HG02798 (cell line): Measurements from ENCODE around the gene CTPS1.
A peak's percentile ranks its signal among the peaks of the same experiment; 100 is the strongest.

Experiments
- ATAC-seq: cut with Tn5 transposase; IDR thresholded peaks from one replicate; pipeline ENCODE4 v1.9.1; 2021; ENCODE audit warnings: mild to moderate bottlenecking; ENCODE audit not compliant: unreplicated experiment, poor library complexity

Gene CTPS1

DNA sequence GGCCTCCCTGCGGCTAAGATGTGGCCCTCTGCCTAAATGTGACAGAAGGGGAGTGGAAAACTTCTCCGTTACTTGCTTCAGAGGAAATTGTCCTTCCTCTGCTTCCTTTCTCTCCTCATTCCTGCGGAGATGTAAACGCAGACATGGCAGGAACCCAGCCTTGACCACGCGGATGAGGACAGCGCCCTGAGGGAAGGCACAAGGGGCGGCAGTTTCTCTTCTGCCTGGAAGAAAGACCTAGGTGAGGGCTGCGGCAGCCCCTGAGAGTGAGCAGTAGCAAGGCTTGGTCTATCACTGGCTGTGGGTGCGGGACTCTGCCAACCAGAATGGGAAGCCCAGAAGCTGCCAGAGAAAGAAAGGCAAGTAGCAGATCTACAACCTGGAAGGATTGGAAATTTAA is 14.0 kb upstream of the CTPS1 start:
- no peak for ATAC-seq

DNA sequence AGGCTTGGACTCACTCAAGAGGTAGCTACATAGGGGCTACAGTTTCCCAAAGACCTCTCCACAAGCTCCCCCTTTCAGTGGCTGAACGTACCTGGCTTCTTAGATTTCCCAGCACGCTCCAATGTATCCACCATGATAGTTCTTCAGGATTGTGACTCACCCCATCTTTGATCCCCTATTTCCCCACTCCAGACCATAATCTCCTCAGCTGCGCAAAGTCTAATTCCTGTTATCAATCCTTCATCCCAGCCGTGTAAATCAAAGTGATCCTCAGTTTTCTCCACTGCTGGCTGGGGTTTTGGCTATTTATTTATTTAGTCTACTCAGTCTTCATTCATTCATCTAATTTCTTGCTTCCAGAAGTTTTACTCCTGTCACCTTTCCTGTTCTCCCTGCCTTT is 13.1 kb upstream of the CTPS1 start:
- no peak for ATAC-seq

DNA sequence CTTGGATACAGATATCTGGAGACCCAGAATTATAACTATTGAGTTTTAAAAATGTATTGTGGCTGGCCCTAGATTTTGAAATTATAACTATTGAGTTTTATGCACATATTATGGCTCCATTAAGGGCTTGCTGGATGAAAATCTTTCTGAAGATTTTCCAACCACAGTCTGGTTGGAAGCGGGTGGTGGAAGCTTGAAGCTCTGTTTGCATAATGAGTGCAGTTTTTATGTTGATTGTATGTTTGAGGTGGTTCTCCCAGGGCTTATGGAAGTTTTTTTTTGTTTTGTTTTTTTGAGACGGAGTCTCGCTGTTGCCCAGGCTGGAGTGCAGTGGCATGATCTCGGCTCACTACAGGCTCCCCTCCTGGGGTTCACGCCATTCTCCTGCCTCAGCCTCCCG is 10.1 kb upstream of the CTPS1 start:
- ATAC-seq: no peak

DNA sequence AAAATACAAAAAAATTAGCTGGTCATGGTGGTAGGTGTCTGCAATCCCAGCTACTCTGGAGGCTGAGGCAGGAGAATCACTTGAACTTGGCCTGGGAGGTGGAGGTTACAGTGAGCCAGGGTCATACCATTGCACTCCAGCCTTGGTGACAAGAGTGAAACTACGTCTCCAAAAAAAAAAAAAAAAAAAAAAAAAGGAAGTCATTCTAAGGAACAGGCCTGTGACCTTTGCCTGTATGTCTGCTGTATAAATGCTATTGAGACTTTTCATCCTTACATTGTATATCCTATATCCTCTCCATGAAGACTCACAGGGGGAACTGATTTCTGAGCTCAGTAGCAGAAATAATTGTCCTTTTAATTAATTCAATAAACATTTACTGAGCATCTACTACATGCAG is 7.5 kb upstream of the CTPS1 start:
- ATAC-seq: no peak

DNA sequence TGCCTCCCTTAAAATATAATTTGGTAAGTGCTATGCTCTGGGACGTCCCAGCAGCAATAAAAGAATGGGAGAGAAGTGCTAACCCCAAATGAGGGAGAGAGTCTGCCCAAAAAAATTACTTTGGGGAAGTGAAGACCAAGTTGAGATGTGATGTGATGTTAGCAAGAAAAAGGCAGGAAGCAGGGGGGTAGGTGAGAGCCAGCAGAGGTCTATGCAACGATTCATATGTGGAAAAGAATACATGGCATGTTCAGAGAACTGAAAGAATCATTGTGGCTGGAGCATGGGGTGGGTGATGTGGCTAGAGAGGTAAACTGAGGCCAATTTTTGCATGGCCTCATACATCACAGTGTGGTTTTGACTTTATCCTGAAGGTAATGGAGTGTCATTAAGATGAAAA is 5.6 kb upstream of the CTPS1 start:
- ATAC-seq: no peak

DNA sequence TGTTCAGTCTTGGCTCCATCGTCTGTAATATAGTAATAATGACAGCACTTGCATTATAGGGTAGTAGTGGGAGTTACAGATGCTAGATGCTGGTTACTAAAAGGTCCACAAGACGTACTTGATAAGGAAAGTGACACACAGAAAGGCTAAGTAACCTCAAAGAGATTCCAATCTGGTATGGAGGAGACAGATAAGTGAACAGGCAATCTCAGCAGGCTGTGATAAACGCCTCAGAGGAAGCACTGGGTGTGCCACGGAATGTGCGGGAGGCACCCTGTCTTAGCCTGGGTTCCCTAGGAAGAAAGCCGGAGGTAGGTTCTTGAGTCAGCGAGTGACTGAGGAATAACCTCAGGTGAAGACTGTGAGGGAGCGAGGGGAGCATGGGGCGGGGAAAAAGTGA is 4.6 kb upstream of the CTPS1 start:
- ATAC-seq: no peak

DNA sequence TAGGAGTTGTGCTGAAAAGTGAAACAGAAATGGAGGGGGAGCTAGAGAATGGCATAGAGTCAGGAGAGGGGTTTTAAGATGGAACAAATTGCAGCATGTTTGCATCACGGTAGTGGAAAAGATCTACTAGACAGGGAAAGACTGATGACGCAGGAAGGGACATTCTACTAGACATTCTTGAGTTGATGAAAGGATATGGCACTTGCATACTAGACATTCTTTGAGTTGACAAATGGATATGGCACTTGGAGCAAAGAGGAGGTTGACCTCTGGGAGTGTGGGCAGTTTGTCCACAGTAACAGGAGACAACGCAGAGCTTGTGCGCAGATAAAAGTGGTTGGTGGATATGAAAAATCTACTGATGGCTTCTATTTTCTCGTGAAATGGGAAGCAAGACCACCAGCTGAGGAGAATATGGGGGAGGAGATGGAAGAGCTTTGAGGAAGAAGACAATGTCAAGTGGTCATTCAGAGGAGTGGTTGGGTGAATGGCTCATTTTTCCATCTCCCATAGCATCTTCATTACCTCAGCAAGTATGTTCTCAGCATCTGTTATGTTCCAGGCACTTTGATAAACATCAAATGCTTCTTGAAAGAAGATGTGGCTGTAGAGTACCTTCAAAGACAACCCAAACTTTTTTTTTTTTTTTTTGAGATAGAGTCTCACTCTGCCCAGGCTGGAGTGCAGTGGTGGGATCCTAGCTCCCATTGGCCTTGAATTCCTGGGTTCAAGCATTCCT is 2.4 kb upstream of the CTPS1 start:
- no peak for ATAC-seq

DNA sequence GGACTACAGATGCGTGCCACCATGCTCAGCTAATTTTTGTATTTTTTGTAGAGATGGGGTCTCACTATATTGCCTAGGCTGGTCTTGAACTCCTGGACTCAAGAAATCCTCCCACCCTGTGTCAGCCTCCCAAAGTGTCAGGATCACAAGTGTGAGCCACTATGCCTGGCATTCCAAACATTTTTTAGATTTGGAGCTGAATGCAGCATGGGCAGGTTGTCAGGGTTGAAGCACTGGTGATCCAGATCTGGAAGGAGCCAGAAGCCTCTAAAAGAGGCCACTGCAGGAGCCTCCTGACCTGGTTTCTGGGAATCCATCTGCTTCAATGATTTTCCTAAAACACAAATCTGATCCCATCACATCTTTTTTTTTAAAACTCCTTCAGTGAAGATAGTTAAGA is 1.8 kb upstream of the CTPS1 start:
- ATAC-seq: no peak

DNA sequence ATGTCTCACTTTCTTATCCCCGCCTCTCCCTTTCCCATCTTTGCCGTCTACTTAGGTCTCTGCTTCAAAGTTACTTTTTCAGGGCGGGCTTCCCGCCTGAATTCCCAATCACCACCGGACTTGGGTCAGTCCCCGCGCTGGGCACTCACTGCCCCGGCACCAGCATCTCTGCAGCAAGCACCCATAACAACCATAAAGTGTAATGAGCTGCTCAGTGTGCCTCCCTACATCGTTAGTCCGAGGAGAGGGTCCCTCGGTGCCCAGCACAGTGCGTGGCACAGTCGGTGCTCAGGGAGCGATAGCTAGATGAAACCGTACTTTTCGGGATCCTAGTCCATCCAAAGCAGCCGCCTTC is 633 bp upstream of the CTPS1 start:
- no peak for ATAC-seq

DNA sequence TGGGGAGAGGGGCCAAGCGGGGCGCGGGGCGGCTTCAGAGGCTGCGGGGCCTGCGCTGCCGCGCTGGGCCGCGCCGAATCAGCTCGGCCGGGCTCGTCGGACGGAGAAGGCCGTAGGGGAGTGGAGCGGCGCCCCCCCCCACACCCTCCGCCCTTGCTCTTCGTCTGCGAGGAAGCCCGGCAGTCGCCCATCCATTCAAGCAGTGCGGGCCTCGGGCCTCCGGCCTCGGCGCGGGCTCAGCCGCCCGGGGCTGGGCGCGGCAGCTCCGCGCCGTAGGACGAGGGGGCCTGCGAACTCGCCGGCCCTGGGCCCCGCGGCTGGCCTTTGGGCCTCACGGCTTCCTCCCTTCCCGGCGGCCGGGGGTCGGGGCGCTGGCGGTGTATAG is 564 bp downstream of the CTPS1 start:
- peak; percentile 16 for ATAC-seq

DNA sequence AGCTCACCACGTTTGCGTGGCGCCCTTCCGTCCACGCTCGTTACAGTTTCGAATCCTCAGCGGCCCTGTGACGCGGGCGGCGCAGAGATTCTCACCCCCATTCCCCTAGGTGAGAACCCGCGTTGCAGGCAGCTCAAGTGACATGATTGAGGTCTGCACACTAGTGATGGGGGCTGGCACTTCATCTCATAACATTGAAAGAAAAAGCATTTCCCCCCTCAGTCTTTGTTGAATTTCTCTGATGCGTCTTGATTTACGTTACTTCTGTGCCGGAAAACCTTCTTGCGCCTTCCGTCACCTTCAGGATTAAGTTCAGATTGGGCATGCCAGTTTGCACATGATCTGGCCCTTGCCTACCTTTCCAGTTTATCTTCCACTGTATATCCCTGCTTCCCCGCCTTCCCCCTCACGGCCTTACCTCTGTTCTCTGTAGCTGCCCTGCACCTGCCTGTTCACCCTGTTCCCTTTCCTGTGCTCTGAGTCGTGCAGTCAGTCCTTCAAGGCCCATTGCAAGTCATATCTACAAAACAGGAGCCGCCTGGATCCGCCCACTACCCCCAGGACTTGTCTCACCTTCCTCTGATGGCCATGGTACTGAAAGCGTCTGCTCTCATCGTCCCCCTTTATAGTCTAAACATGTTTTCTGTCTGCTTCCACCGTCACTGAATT is 1.1 kb downstream of the CTPS1 start:
- ATAC-seq: no peak

DNA sequence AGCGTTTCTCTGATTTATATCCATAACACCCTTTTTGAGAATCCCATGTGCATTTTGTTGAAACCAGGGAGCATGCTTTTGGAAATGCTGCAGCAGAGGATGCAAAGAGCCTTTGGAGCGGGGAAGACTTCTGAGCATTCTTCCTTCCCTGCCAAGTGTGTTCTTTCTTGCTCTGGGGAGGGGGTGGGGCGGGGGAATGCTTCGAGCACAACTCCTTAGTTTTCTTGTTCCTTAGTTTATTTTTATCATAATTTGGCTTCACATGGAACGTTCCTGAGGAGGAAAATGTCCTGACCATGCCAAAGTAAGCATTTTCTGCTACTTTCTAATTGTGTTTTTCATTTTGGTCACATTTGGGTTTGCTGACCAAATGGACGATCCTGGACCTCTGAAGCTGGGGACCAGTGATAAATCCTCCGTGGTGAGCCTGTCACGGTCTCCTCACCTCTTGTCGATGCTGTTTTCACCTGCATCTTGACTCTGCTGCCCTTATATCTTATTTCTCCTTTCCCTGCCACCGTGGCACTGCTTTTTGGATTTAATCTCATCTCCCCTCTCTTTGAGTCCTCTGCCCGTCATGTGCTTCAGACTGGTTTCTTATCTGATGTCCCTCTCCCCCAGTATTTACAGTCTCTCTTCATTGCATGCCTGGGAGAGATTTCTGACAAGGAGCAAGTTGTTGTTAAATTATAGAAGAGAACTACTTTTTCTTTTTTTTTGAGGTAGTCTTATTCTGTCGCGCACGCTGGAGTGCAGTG is 2.4 kb downstream of the CTPS1 start:
- ATAC-seq: no peak

DNA sequence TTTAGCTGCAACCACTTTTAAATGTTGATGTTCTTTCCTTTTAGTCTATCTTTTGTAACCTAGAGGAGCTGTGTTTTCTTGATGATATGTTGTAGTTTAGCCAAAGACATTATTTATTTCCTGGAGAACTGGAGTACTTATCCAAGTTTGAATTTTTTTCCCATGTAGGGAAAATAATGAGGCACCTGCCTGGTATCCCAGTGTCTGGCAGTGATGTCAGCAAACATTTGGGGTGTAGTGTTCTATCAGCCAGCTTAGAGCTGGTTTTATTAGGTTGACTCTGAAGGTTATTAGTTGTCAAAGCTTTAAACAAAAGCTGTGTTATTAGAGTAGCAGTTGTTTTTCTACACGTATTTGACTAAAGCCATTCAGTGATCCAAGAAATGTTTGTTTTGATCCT is 3.2 kb downstream of the CTPS1 start:
- no peak for ATAC-seq

DNA sequence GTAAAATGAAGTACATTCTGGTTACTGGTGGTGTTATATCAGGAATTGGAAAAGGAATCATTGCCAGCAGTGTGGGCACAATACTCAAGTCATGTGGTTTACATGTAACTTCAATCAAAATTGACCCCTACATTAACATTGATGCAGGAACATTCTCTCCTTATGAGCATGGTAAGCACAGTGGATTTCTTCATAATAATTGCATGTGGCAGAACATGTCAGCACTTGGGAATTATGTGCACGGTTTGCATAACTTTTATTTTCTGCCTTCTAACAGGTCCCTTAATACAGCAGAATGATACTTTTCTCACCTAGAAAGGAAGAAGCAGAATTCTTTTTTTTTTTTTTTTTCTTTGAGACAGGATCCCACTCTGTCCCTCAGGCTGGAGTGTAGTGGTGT is 3.8 kb downstream of the CTPS1 start:
- ATAC-seq: no peak

DNA sequence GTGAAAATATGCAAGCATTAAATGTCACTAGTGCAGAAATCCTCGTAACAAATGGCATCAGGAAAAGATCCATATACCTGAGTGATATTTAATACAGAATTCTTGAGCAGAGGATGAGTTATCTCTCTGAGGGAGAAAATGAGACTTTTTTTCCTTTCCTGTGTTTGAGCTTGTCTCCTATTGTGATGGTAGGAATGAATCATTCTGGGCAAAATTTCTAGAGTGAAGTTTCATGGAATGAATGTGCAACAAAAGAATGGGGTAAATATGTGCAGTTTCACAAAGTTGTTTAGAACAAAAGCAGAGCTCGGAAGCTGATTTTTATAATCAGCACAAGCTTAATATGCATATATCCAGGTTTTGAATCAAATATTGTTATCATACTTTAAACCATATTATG is 4.6 kb downstream of the CTPS1 start:
- ATAC-seq: no peak

DNA sequence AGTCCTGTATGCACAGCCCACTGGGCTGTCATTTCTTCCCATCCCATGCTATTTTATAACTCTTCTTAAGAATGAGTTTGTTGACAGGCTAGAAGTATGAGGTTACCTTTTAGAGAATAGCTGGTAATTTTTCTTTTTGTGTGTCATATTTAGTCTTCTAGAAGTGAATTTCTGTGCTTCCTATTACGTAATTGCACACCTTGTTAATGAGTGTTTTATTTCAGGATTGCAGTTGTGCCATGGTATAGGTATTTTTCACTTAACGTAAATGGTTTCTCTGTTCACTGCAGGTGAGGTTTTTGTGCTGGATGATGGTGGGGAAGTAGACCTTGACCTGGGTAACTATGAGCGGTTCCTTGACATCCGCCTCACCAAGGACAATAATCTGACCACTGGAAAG is 5.0 kb downstream of the CTPS1 start:
- no peak for ATAC-seq

DNA sequence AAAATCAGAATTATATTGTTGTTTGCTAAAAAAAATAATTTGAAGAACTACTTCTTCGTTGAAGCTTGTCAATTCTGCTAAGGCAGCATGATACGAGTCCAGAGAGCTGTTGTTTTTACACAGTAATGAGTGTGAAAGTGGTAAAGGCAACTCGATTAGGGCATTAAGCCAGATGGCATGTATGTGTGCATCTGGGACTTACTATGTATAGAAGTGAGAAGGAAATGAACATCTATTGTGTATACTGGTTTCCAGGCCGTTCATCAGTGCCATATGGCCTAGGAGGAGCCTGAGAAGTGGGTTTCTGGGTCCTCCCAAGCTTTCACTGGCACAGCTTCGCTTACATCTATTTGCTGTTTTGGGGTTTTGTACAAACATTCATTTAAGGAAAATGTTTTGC is 5.7 kb downstream of the CTPS1 start:
- no peak for ATAC-seq

DNA sequence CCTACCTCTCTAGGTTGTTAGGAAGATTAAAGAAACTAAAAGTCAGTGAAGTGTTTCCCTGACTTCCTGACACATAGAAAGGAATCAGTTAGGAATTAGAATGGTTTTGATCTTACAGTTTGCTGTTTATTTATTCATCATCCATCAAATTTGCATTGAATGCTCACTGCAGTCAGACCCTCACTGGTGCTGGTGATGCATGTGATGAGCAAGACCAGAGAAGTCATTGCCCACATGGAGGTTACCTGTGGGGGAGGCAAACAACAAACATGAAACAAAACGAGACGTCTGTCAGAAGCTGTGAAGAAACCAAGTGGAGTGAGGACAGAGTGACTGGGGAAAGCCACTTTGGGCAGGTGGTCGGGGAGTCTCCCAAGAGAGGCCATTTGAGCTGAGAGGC is 6.4 kb downstream of the CTPS1 start:
- ATAC-seq: no peak

DNA sequence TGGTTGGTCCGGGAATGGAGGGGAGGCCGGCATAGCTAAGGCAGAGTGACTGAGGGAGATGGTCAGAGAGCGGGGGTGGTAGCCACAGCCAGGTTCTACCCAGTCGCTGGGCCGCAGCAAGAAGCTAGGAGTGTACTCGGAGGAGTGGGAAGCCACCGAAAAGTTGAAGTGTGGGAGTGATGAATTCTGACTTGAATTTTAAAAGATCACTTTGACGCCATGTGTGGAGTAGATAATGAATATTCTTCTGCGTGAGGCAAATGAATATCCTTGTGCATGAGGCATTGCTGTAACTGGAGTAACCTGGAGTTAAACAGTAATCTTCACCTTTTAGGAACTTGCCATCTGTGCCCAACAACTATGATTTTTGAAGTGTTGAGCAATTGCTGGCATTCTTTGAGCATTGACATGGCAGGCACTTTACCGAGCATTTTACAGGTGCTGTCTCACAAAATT is 6.9 kb downstream of the CTPS1 start:
- no peak for ATAC-seq

DNA sequence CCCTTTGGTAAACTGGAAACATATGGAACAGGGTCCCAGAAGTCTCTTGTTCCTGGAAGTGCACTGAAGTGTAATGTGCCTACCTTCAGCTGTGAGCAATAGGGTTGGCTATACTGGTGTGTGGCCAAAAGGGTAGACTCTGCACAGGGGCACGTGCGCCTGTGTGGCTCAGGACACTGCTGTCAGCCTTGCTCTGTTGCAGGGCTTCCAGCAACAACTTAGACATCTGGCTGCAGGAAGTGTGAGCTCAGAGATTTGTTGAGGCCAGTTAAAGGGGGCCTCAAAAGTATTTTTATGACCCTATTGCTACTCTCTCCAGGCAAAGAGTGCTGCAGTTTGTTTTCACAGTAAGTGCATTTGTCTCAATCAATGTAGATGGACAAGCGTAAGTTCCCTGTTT is 7.5 kb downstream of the CTPS1 start:
- no peak for ATAC-seq

DNA sequence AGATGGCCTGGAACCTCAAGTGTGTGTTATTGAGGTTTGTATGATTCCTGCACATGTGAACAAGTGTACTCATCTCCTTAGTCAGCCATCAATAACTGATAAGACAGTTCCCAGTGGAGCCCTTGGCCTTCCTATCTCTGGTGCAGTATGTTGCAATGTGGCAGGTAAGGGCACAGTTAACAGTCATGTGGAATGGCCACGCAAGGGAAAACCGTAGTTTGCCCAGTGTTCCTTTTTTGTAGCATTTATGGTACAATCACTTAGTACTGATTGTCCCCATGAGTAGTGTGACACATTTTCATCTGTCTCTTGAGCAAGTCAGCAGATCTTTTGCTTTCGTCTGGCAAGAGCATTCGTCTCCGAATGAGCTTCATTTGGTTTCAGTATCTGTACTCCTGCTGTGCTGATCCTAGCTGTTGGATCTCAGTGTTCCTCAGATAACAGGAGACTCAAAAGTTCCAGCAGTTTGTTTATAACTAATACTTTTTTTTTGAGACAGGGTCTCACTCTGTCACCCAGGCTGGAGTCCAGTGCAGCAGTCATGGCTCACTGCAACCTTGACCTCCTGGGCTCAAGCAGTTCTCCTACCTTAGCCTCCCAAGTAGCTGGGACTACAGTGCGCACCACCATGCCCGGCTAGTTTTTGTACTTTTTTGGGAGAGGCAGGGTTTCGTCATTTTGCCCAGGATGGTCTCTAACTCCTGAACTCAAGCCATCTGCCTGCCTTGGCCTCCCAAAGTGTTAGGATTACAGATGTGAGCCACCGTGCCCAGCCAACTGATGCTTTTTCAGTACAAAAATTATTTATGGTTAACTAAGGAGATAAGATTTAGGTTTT is 8.2 kb downstream of the CTPS1 start:
- ATAC-seq: no peak
